OCI-LY7 (cell line): ENCODE results near the gene SNN. TPM values are rescaled to one million over a fixed set of nuclear protein-coding genes. Genes with fewer than 3 reads are reported as not detected.

Source experiments
- BruUV-seq: library from RNA; stranded (reverse); fragments of 400-500 nt; replicated peaks from 2 replicates; lab custom pipeline; 2021; lab: Mats Ljungman, UMichigan
- CTCF ChIA-PET: fragments of 300-600 bp; sonication (Branson Sonifier 250); formaldehyde crosslinking; loops from one replicate; lab custom pipeline; 2022; ENCODE audit warnings: antibody characterized with exemption; ENCODE audit not compliant: unreplicated experiment; lab: Charles Lee
- POLR2A ChIA-PET: fragments of 300-600 bp; sonication (Branson Sonifier 250); formaldehyde crosslinking; loops from one replicate; lab custom pipeline; 2022; ENCODE audit warnings: antibody characterized with exemption; lab: Charles Lee
- DNase-seq: peaks from one replicate; pipeline ENCODE4 v3.0.0-alpha.2; 2015; ENCODE audit warnings: low spot score
- H2AFZ ChIP-seq: fragments of 200-600 bp; sonication (generic), shearing (Covaris generic); 2 replicates; pipeline ENCODE4 v1.6.1; 2014; ENCODE audit warnings: mild to moderate bottlenecking, antibody characterized with exemption, low read length, moderate library complexity
- H3K27ac ChIP-seq: fragments of 200-600 bp; sonication (generic); 2 replicates; pipeline ENCODE4 v1.5.1; 2014; ENCODE audit warnings: mixed run types, low read depth, mild to moderate bottlenecking, moderate library complexity, low read length, inconsistent platforms; ENCODE audit not compliant: poor library complexity, severe bottlenecking
- H3K36me3 ChIP-seq: fragments of 200-600 bp; sonication (generic); 2 replicates; pipeline ENCODE4 v1.6.1; 2014; ENCODE audit warnings: mild to moderate bottlenecking, antibody characterized with exemption, low read length, moderate library complexity, mixed read lengths; ENCODE audit not compliant: insufficient read depth
- H3K4me1 ChIP-seq: fragments of 200-600 bp; sonication (generic); 2 replicates; pipeline ENCODE4 v1.5.1; 2014; ENCODE audit warnings: mild to moderate bottlenecking, low read length; ENCODE audit not compliant: insufficient read depth, poor library complexity, severe bottlenecking
- H3K4me2 ChIP-seq: fragments of 200-600 bp; sonication (generic); 2 replicates; pipeline ENCODE4 v1.6.1; 2014; ENCODE audit warnings: mild to moderate bottlenecking, low read length
- H3K4me3 ChIP-seq: fragments of 200-600 bp; sonication (generic); 2 replicates; pipeline ENCODE4 v1.5.1; 2014; ENCODE audit warnings: mild to moderate bottlenecking, low read depth, low read length; ENCODE audit not compliant: poor library complexity, severe bottlenecking
- H3K79me2 ChIP-seq: fragments of 200-600 bp; sonication (generic); 2 replicates; pipeline ENCODE4 v1.6.1; 2016; ENCODE audit warnings: low read depth, mild to moderate bottlenecking, low read length, moderate library complexity, mixed read lengths; ENCODE audit not compliant: insufficient read depth
- H3K9me2 ChIP-seq: fragments of 200-600 bp; sonication (generic); 2 replicates; pipeline ENCODE4 v1.6.1; 2016; ENCODE audit warnings: mild to moderate bottlenecking, low read length, mixed read lengths; ENCODE audit not compliant: insufficient read depth
- H3K9me3 ChIP-seq: fragments of 200-600 bp; sonication (generic); 2 replicates; pipeline ENCODE4 v1.6.1; 2014; ENCODE audit warnings: mild to moderate bottlenecking, mixed run types, low read length, mixed read lengths
- H4K20me1 ChIP-seq: fragments of 200-600 bp; sonication (generic); 2 replicates; pipeline ENCODE4 v1.6.1; 2014; ENCODE audit warnings: mild to moderate bottlenecking, antibody characterized with exemption, low read length, moderate library complexity, mixed read lengths; ENCODE audit not compliant: insufficient read depth
- CTCF ChIP-seq: fragments of 200-600 bp; sonication (generic); conservative IDR thresholded peaks from 2 replicates; pipeline ENCODE4 v1.5.1; 2014; ENCODE audit warnings: mild to moderate bottlenecking, antibody characterized with exemption, low read length, moderate library complexity, mixed read lengths
- EZH2phosphoT487 ChIP-seq: fragments of 200-600 bp; sonication (generic); IDR thresholded peaks from 2 replicates; pipeline ENCODE4 v1.6.1; 2018; ENCODE audit warnings: low read depth, borderline replicate concordance, mild to moderate bottlenecking, mixed run types, antibody characterized with exemption, low read length, moderate library complexity, mixed read lengths
- intact Hi-C: fragments of 100-400 bp; cut with micrococcal nuclease; formaldehyde crosslinking; loops from one replicate; pipeline ENCODE4 v1.10.0; 2022; ENCODE audit not compliant: unreplicated experiment
- total RNA-seq, 2 experiments: library from RNA; depleted of rRNA in 1 of 2; stranded (reverse); fragments of >200 nt in 1 of 2; shearing (Covaris generic) in 1 of 2; gene quantifications; 2 replicates each; pipeline ENCODE4 v1.2.3, GENCODE V29; 2014 to 2022

SNN gene
- total RNA-seq, 2 experiments from 2014 or later = 27.8 to 31.8 TPM

GRCh38 chr16:11620243-11621003, 47.8 kb upstream of the SNN start:
- peaks cover 8% of the 10 kb centered on the region for H3K36me3 ChIP-seq
- H3K4me1 ChIP-seq = peaks cover 75% of the 10 kb centered on the region
- H3K9me2 ChIP-seq = no peaks in the 10 kb centered on the region
- H2AFZ ChIP-seq = no peak overlapping the region
- no TSS peak for BruUV-seq
- CTCF ChIA-PET = no interaction called here
- H3K9me3 ChIP-seq = peaks cover 20% of the 10 kb centered on the region
- TF ChIP-seq CTCF (no peak), EZH2phosphoT487 (no peak)
- no peaks in the 10 kb centered on the region for H4K20me1 ChIP-seq
- H3K4me2 ChIP-seq = peak overlapping the region; percentile 58; the same call in 1 of the 2 replicates
- H3K27ac ChIP-seq = peak overlapping the region; percentile 99
- no peaks in the 10 kb centered on the region for H3K79me2 ChIP-seq
- H3K4me3 ChIP-seq = peak overlapping the region; percentile 17
- intact Hi-C loops = loop anchor here (5.0 kb wide), 1 partner anchor 308 kb away; no protein-coding TSS in a partner anchor
- POLR2A ChIA-PET = interaction anchor here (0.7 to 2.9 kb wide), 3 partner anchors 9 to 13 kb away, joined by 5 to 12 read pairs (median 8); no protein-coding TSS in a partner anchor
- peak; percentile 51 for DNase-seq

- no peak for TF ChIP-seq EZH2phosphoT487
- no peak for TF ChIP-seq CTCF
- H2AFZ ChIP-seq = peak overlapping the region; percentile 59
- H3K4me2 ChIP-seq = peak overlapping the region; percentile 88
- H3K9me2 ChIP-seq = no peaks in the 10 kb centered on the region
- BruUV-seq = no TSS peak
- ChIA-PET CTCF (no interaction called here), POLR2A (interaction anchor here (0.6 to 2.9 kb wide), 9 partner anchors 8 to 251 kb away, joined by 3 to 12 read pairs (median 5); no protein-coding TSS in a partner anchor)
- DNase-seq = peak; percentile 44
- no peaks in the 10 kb centered on the region for H3K79me2 ChIP-seq
- H3K4me1 ChIP-seq = peaks cover 83% of the 10 kb centered on the region
- H3K36me3 ChIP-seq = peaks cover 8% of the 10 kb centered on the region
- H3K27ac ChIP-seq = peak overlapping the region; percentile 99
- peaks cover 20% of the 10 kb centered on the region for H3K9me3 ChIP-seq
- H4K20me1 ChIP-seq = no peaks in the 10 kb centered on the region
- intact Hi-C loops = loop anchor here (5.0 kb wide), 1 partner anchor 309 kb away; no protein-coding TSS in a partner anchor
- peak overlapping the region; percentile 63 for H3K4me3 ChIP-seq
Measured at GRCh38 chr16:11621539-11621919, 46.7 kb upstream of the SNN start.
